Measurements from ENCODE around the gene CRX.

DNA sequence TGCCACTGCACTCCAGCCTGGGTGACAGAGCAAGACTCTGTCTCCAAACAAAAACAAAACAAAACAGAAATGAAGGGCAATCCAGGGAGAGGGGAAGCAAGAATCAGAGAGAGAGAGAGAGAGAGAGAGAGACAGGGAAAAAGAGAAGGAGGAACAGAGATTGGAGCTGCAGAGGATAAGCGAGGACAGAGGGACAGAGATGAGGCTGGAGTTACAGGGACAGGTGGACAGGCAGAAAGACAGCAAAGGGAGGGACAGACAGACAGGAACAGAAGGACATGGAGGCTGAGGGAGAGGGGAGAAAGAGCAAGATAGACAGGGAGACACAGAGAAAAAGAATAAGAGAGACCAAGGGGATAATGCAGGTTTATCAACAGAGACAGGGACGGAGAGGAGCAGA, 1.3 kb upstream of the CRX start:
- TF ChIP-seq, protein P1, sequence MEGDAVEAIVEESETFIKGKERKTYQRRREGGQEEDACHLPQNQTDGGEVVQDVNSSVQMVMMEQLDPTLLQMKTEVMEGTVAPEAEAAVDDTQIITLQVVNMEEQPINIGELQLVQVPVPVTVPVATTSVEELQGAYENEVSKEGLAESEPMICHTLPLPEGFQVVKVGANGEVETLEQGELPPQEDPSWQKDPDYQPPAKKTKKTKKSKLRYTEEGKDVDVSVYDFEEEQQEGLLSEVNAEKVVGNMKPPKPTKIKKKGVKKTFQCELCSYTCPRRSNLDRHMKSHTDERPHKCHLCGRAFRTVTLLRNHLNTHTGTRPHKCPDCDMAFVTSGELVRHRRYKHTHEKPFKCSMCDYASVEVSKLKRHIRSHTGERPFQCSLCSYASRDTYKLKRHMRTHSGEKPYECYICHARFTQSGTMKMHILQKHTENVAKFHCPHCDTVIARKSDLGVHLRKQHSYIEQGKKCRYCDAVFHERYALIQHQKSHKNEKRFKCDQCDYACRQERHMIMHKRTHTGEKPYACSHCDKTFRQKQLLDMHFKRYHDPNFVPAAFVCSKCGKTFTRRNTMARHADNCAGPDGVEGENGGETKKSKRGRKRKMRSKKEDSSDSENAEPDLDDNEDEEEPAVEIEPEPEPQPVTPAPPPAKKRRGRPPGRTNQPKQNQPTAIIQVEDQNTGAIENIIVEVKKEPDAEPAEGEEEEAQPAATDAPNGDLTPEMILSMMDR (conservative IDR thresholded peaks at IDR 0.05; ENCODE audit: low read depth, low read length), result no peak
- TF ChIP-seq SMC3 (IDR thresholded peaks at IDR 0.05; ENCODE audit: low read depth, low read length), result no peak
